ENCODE data around the gene VIPR1.

Gene VIPR1

GRCh38 chr3:42505128-42505848, 2.8 kb downstream of the VIPR1 start:
- H3K9me3 ChIP-seq (replicated peaks in 1 of 11) = no peaks in the 10 kb centered on the region
- H4K20me1 ChIP-seq = peaks cover 0 to 3% (median 0%) of the 10 kb centered on the region in 11 experiments; a peak in 2 of 22 replicates
- H3K4me3 ChIP-seq = no peak overlapping the region
- peak overlapping the region in 4 of 11 experiments; percentile 18 to 52 (median 32); a peak in 7 of 22 replicates for H3K4me2 ChIP-seq
- peaks cover 18 to 21% (median 20%) of the 10 kb centered on the region in 11 experiments for H3K27me3 ChIP-seq
- no peaks in the 10 kb centered on the region for H3K36me3 ChIP-seq
- H3K27ac ChIP-seq = no peak overlapping the region
- no peak overlapping the region for H3K9ac ChIP-seq
- peaks cover 51 to 86% (median 59%) of the 10 kb centered on the region in 10 experiments for H3K4me1 ChIP-seq
- TF ChIP-seq Cebpa-rat (IDR thresholded peaks at IDR 0.05) = no peak

DNA sequence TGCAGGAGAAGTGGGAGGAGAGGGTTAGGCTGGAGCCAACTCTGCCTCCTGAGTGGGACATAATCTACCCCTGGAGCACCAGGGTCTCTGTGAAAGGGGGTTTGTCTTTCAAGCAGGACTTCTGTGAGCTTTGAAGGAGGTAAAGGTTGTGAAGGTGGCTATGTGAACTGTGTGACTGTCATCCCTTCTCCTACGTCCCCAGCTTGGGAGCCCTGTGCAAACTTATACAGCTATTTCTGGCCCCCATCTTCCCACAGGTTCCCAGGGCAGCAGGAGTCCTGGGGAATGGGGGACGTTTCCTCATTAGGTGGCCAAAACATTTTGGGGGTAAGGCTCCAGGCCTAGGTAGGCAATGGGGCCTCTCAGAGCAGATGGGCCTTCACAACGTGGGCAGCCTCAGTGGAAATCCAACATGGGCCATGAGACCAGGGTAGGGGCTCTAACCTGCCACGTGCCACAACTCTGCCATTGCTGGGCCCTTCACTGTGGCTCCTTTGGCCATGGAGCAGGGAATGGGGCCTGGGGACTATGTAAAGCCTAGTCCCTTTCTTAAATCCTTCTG, 3.5 kb downstream of the VIPR1 start:
- Histone ChIP-seq H3K27ac (no peak overlapping the region), H3K9me3 (replicated peaks in 1 of 11) (no peaks in the 10 kb centered on the region), H3K36me3 (no peaks in the 10 kb centered on the region), H4K20me1 (peaks cover 0 to 3% (median 0%) of the 10 kb centered on the region in 11 experiments; a peak in 2 of 22 replicates), H3K4me1 (peaks cover 58 to 92% (median 65%) of the 10 kb centered on the region in 10 experiments), H3K4me3 (no peak overlapping the region), H3K27me3 (peaks cover 12 to 14% (median 13%) of the 10 kb centered on the region in 11 experiments), H3K9ac (no peak overlapping the region), H3K4me2 (peak overlapping the region in 3 of 11 experiments; percentile 28 to 52 (median 37); a peak in 7 of 22 replicates)
- no peak for TF ChIP-seq Cebpa-rat (IDR thresholded peaks at IDR 0.05)

GRCh38 chr3:42507252-42507651, 4.8 kb downstream of the VIPR1 start:
- Histone ChIP-seq H3K27ac (no peak overlapping the region), H3K27me3 (peaks cover 0 to 1% (median under 1%) of the 10 kb centered on the region in 11 experiments; a peak in 10 of 22 replicates), H3K4me3 (no peak overlapping the region), H3K4me1 (peaks cover 60 to 93% (median 67%) of the 10 kb centered on the region in 10 experiments), H3K9me3 (replicated peaks in 1 of 11) (no peaks in the 10 kb centered on the region), H4K20me1 (peaks cover 0 to 3% (median 0%) of the 10 kb centered on the region in 11 experiments; a peak in 2 of 22 replicates), H3K4me2 (peak overlapping the region; percentile 8 to 94 (median 85); a peak in 21 of 22 replicates), H3K9ac (no peak overlapping the region), H3K36me3 (no peaks in the 10 kb centered on the region)
- TF ChIP-seq Cebpa-rat (IDR thresholded peaks at IDR 0.05) = no peak

DNA sequence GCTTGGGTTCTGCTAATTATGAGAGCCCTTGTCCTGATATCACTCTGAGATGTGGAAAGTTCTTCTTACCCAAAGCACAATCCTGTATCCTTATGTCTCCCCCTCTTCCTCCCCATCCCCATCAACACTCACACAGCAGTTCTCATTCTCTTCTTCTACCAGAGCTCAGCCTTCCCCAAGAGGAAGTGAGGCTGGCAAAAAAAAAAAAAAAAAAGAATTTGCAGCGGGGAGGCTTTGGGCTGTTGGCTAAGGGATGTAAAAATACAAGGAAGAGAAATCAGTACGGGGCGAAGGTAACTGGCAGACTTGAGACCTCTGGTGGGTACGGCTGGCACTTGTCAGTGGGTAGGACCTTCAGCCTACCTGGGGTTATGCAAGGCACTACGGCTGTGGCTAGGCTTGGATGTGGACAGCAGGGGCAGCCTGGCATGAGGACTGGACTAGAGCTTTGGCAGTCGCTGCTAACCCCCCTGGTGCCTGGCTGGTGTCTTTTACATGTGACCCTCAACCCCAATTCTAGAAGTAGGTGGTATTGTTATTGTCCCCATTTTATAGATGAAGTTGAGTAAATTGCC, 5.4 kb downstream of the VIPR1 start:
- peak overlapping the region; percentile 62 to 94 (median 85); a peak in 21 of 22 replicates for H3K4me2 ChIP-seq
- H3K4me3 ChIP-seq = no peak overlapping the region
- H3K27ac ChIP-seq = no peak overlapping the region
- no peak for TF ChIP-seq Cebpa-rat (IDR thresholded peaks at IDR 0.05)
- H4K20me1 ChIP-seq = peaks cover 0 to 3% (median 0%) of the 10 kb centered on the region in 11 experiments; a peak in 2 of 22 replicates
- H3K27me3 ChIP-seq = no peaks in the 10 kb centered on the region; a peak in 1 of 22 replicates
- no peaks in the 10 kb centered on the region for H3K36me3 ChIP-seq
- H3K9ac ChIP-seq = no peak overlapping the region
- no peaks in the 10 kb centered on the region for H3K9me3 ChIP-seq (replicated peaks in 1 of 11)
- peaks cover 64 to 98% (median 71%) of the 10 kb centered on the region in 10 experiments for H3K4me1 ChIP-seq

DNA sequence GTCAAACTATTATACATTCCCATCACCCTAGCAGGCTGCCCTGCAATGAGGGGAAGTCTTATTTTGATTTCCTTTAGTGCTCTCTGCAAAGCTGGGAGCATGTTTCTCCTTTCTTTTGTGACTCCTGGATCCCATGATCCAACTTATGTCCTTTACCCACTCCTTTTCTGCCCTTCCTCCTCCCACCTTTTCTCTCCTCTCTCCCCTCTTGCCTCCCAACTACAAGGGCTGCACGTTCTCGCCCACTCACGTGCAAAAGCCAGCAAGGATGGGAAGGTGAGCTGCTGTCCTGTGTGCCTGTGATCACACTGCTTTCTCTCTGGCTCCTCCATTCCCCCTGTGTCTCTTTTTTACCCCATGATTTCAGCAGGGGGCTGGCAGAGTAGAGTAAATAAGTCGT, 6.1 kb downstream of the VIPR1 start:
- no peaks in the 10 kb centered on the region for H3K27me3 ChIP-seq
- H3K4me2 ChIP-seq = peak overlapping the region; percentile 67 to 94 (median 85)
- peaks cover 0 to 3% (median 0%) of the 10 kb centered on the region in 11 experiments; a peak in 1 of 22 replicates for H4K20me1 ChIP-seq
- H3K27ac ChIP-seq = no peak overlapping the region
- no peak overlapping the region; a peak in 1 of 22 replicates for H3K9ac ChIP-seq
- no peak overlapping the region for H3K4me3 ChIP-seq
- no peaks in the 10 kb centered on the region for H3K9me3 ChIP-seq (replicated peaks in 1 of 11)
- H3K4me1 ChIP-seq = peaks cover 58 to 97% (median 72%) of the 10 kb centered on the region in 10 experiments
- no peaks in the 10 kb centered on the region for H3K36me3 ChIP-seq
- TF ChIP-seq Cebpa-rat (IDR thresholded peaks at IDR 0.05) = no peak

DNA sequence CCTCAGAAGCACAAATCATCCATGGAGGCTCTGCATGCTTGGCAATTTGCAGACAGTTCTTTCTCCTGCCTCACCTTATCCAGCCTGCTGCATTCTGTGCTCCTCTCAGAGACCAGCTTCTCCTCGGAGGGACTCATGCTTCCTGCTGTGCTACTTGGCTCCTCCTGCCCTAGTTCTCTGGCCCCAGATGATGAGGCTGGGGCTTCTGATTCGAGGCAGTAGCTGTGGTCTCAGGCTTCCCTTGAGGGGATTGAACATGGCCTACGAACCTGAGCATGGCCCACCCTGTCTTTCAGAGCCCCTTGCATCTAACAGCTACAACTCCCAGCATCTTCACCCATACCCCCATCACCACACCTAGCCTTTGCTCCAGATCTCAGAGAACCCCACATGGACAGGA, 6.7 kb downstream of the VIPR1 start:
- no peak overlapping the region for H3K27ac ChIP-seq
- H3K36me3 ChIP-seq = no peaks in the 10 kb centered on the region
- H3K4me1 ChIP-seq = peaks cover 52 to 92% (median 73%) of the 10 kb centered on the region in 10 experiments
- H3K4me3 ChIP-seq = no peak overlapping the region
- no peak for TF ChIP-seq Cebpa-rat (IDR thresholded peaks at IDR 0.05)
- H3K9me3 ChIP-seq (replicated peaks in 1 of 11) = no peaks in the 10 kb centered on the region
- peak overlapping the region in 10 of 11 experiments; percentile 73 to 94 (median 85); a peak in 19 of 22 replicates for H3K4me2 ChIP-seq
- H4K20me1 ChIP-seq = peaks cover 0 to 3% (median 0%) of the 10 kb centered on the region in 11 experiments; a peak in 1 of 22 replicates
- no peak overlapping the region for H3K9ac ChIP-seq
- H3K27me3 ChIP-seq = no peaks in the 10 kb centered on the region

DNA sequence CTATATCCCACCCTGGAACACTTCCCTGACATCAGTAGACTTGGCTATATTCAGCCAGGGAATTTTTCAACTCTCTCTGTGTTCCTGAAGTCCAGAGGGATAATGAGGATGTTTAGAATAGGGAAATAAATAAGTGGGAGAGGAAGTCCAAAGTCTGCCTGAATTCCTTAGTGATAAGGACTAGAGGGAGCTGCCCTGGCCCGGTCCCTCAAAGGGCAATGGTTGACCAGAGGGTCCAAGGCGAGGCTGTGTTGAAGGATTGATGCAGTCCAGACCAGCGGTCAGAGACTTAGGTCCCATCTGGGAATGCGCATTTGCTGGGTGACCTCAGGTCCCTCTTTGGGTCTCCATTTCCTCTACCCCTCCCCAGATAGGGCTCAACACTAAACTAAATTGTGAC, 7.9 kb downstream of the VIPR1 start:
- no peaks in the 10 kb centered on the region for H3K9me3 ChIP-seq (replicated peaks in 1 of 11)
- no peaks in the 10 kb centered on the region for H3K27me3 ChIP-seq
- no peak overlapping the region for H3K27ac ChIP-seq
- peaks cover 0 to 7% (median 0%) of the 10 kb centered on the region in 11 experiments; a peak in 1 of 22 replicates for H3K36me3 ChIP-seq
- peaks cover 0 to 3% (median 0%) of the 10 kb centered on the region in 11 experiments; a peak in 1 of 22 replicates for H4K20me1 ChIP-seq
- peaks cover 56 to 90% (median 79%) of the 10 kb centered on the region in 10 experiments for H3K4me1 ChIP-seq
- H3K4me2 ChIP-seq = peak overlapping the region; percentile 73 to 94 (median 85)
- no peak overlapping the region for H3K9ac ChIP-seq
- H3K4me3 ChIP-seq = no peak overlapping the region
- no peak for TF ChIP-seq Cebpa-rat (IDR thresholded peaks at IDR 0.05)

DNA sequence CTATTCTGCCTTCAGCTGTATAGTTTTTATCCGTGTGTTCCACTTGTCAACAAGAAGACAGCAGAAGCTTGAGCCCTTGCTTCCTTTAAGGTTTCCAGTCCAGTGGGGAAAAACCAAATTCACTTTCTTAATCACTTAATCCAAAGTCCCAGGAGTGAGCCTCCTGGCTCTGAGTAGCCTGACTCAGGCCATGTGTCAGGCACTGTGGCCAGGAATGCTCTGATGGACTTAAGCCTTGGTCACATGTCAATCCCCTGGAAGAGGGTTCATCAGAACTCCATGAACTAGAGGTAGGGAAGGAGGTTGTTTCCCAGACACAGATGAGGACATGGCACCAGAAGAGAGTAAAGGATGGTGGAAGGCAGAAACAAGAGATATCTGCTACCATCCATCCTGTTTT, 8.8 kb downstream of the VIPR1 start:
- H3K4me1 ChIP-seq = peaks cover 60 to 90% (median 86%) of the 10 kb centered on the region in 10 experiments
- H3K27ac ChIP-seq = 0 out of 22 replicates have a peak overlapping the region, but pooled peaks of 1 of the 11 experiments have one; percentile 16
- no peak for TF ChIP-seq Cebpa-rat (IDR thresholded peaks at IDR 0.05)
- H4K20me1 ChIP-seq = no peaks in the 10 kb centered on the region
- peaks cover 0 to 11% (median 0%) of the 10 kb centered on the region in 11 experiments; a peak in 2 of 22 replicates for H3K36me3 ChIP-seq
- H3K9ac ChIP-seq = no peak overlapping the region
- H3K4me3 ChIP-seq = no peak overlapping the region
- no peaks in the 10 kb centered on the region for H3K27me3 ChIP-seq
- peak overlapping the region; percentile 73 to 94 (median 85) for H3K4me2 ChIP-seq
- H3K9me3 ChIP-seq (replicated peaks in 1 of 11) = no peaks in the 10 kb centered on the region
